Testis (tissue), 2 donors: ENCODE data around the gene OSTF1.

ENCODE experiments used
- CTCF ChIP-seq, 3 experiments: fragments of 450-650 bp in 2 of 3; fragments of 200-600 bp in 1 of 3; sonication (generic) in 1 of 3; IDR thresholded peaks; one replicate each; pipeline ENCODE4 v1.5.1; 2016 to 2019; ENCODE audit warnings: antibody characterized with exemption in 3 of 3, mild to moderate bottlenecking in 2 of 3, moderate library complexity in 1 of 3
- POLR2A ChIP-seq: fragments of 450-650 bp; IDR thresholded peaks from one replicate; pipeline ENCODE4 v1.6.1; 2017; ENCODE audit warnings: antibody characterized with exemption, mild to moderate bottlenecking, moderate library complexity

GRCh38 chr9:75085640-75086039 lies 2.7 kb upstream of the OSTF1 start:
- TF ChIP-seq CTCF (IDR thresholded peaks at IDR 0.05) (no peak), POLR2A (no peak)
